ENCODE measurements around the gene MVP.

DNA sequence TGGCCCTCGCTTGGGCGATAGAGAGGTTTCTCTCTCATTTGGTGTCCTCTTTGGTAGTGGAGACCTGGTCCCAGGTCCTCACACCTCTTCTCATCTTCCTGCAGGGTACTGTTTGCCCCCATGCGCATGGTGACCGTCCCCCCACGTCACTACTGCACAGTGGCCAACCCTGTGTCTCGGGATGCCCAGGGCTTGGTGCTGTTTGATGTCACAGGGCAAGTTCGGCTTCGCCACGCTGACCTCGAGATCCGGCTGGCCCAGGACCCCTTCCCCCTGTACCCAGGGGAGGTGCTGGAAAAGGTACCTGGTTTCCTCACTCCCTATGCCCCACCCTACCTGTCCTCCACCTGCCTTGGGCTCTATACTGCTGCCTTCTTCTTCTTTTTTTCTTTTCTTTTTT, 10.5 kb downstream of the MVP start:
- TF ChIP-seq POLR2A (IDR thresholded peaks at IDR 0.05) (no peak), POLR2AphosphoS5 (IDR thresholded peaks at IDR 0.05) (no peak)

Measured in gastroesophageal sphincter (tissue), 2 donors.